ENCODE results near the gene ANP32E. TPM values are rescaled to one million over a fixed set of nuclear protein-coding genes. Genes with fewer than 3 reads are reported as not detected.

Gene ANP32E
- total and polyA plus RNA-seq, 2 of the 8 experiments (the other 6 are each of a cell fraction or from before 2014, with no cell fraction given) = 20.7 to 123 TPM

GRCh38 chr1:150273311-150273710, 37.4 kb upstream of the ANP32E start (continued):
- TF ChIP-seq, protein P1, sequence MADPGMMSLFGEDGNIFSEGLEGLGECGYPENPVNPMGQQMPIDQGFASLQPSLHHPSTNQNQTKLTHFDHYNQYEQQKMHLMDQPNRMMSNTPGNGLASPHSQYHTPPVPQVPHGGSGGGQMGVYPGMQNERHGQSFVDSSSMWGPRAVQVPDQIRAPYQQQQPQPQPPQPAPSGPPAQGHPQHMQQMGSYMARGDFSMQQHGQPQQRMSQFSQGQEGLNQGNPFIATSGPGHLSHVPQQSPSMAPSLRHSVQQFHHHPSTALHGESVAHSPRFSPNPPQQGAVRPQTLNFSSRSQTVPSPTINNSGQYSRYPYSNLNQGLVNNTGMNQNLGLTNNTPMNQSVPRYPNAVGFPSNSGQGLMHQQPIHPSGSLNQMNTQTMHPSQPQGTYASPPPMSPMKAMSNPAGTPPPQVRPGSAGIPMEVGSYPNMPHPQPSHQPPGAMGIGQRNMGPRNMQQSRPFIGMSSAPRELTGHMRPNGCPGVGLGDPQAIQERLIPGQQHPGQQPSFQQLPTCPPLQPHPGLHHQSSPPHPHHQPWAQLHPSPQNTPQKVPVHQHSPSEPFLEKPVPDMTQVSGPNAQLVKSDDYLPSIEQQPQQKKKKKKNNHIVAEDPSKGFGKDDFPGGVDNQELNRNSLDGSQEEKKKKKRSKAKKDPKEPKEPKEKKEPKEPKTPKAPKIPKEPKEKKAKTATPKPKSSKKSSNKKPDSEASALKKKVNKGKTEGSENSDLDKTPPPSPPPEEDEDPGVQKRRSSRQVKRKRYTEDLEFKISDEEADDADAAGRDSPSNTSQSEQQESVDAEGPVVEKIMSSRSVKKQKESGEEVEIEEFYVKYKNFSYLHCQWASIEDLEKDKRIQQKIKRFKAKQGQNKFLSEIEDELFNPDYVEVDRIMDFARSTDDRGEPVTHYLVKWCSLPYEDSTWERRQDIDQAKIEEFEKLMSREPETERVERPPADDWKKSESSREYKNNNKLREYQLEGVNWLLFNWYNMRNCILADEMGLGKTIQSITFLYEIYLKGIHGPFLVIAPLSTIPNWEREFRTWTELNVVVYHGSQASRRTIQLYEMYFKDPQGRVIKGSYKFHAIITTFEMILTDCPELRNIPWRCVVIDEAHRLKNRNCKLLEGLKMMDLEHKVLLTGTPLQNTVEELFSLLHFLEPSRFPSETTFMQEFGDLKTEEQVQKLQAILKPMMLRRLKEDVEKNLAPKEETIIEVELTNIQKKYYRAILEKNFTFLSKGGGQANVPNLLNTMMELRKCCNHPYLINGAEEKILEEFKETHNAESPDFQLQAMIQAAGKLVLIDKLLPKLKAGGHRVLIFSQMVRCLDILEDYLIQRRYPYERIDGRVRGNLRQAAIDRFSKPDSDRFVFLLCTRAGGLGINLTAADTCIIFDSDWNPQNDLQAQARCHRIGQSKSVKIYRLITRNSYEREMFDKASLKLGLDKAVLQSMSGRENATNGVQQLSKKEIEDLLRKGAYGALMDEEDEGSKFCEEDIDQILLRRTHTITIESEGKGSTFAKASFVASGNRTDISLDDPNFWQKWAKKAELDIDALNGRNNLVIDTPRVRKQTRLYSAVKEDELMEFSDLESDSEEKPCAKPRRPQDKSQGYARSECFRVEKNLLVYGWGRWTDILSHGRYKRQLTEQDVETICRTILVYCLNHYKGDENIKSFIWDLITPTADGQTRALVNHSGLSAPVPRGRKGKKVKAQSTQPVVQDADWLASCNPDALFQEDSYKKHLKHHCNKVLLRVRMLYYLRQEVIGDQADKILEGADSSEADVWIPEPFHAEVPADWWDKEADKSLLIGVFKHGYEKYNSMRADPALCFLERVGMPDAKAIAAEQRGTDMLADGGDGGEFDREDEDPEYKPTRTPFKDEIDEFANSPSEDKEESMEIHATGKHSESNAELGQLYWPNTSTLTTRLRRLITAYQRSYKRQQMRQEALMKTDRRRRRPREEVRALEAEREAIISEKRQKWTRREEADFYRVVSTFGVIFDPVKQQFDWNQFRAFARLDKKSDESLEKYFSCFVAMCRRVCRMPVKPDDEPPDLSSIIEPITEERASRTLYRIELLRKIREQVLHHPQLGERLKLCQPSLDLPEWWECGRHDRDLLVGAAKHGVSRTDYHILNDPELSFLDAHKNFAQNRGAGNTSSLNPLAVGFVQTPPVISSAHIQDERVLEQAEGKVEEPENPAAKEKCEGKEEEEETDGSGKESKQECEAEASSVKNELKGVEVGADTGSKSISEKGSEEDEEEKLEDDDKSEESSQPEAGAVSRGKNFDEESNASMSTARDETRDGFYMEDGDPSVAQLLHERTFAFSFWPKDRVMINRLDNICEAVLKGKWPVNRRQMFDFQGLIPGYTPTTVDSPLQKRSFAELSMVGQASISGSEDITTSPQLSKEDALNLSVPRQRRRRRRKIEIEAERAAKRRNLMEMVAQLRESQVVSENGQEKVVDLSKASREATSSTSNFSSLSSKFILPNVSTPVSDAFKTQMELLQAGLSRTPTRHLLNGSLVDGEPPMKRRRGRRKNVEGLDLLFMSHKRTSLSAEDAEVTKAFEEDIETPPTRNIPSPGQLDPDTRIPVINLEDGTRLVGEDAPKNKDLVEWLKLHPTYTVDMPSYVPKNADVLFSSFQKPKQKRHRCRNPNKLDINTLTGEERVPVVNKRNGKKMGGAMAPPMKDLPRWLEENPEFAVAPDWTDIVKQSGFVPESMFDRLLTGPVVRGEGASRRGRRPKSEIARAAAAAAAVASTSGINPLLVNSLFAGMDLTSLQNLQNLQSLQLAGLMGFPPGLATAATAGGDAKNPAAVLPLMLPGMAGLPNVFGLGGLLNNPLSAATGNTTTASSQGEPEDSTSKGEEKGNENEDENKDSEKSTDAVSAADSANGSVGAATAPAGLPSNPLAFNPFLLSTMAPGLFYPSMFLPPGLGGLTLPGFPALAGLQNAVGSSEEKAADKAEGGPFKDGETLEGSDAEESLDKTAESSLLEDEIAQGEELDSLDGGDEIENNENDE (IDR thresholded peaks at IDR 0.05; ENCODE audit: insufficient replicate concordance, low read length) = no peak
- TF ChIP-seq NANOG (IDR thresholded peaks at IDR 0.05; ENCODE audit: insufficient read depth, low read depth, low read length, poor library complexity, severe bottlenecking) = no peak

Measured in H1 (cell line).